Loucy (cell line): Measurements from ENCODE around the gene PKHD1.

ENCODE experiments used
- H2AFZ ChIP-seq: fragments of 200-600 bp; sonication (generic); 2 replicates; pipeline ENCODE4 v1.6.0; 2016; ENCODE audit warnings: antibody characterized with exemption, mild to moderate bottlenecking, low read length, moderate library complexity
- H3F3A ChIP-seq: fragments of 200-600 bp; 2 replicates; pipeline ENCODE4 v1.6.0; 2016; ENCODE audit warnings: antibody characterized with exemption, low read depth, mild to moderate bottlenecking
- H3K27me3 ChIP-seq: fragments of 200-600 bp; sonication (generic); 2 replicates; pipeline ENCODE4 v1.6.1; 2014; ENCODE audit warnings: low read length, mild to moderate bottlenecking; ENCODE audit not compliant: insufficient read depth, poor library complexity, severe bottlenecking
- H3K36me3 ChIP-seq: fragments of 200-600 bp; sonication (generic); 2 replicates; pipeline ENCODE4 v1.6.1; 2016; ENCODE audit warnings: low read length; ENCODE audit not compliant: insufficient read depth
- H3K4me1 ChIP-seq: fragments of 200-600 bp; sonication (generic); 2 replicates; pipeline ENCODE4 v1.5.1; 2014; ENCODE audit warnings: low read length, mild to moderate bottlenecking; ENCODE audit not compliant: insufficient read depth, poor library complexity, severe bottlenecking
- H3K4me2 ChIP-seq: fragments of 200-600 bp; sonication (generic); 2 replicates; pipeline ENCODE4 v1.6.0; 2014; ENCODE audit warnings: antibody characterized with exemption, low read length, low read depth, mild to moderate bottlenecking; ENCODE audit not compliant: poor library complexity, severe bottlenecking
- H3K4me3 ChIP-seq: fragments of 200-600 bp; sonication (generic); 2 replicates; pipeline ENCODE4 v1.5.1; 2014; ENCODE audit warnings: low read length, mild to moderate bottlenecking, mixed read lengths; ENCODE audit not compliant: poor library complexity, severe bottlenecking
- H3K79me2 ChIP-seq: fragments of 200-600 bp; sonication (generic); 2 replicates; pipeline ENCODE4 v1.6.1; 2014; ENCODE audit warnings: low read length; ENCODE audit not compliant: insufficient read depth
- H3K9ac ChIP-seq: fragments of 200-600 bp; sonication (generic); 2 replicates; pipeline ENCODE4 v1.6.0; 2014; ENCODE audit warnings: mild to moderate bottlenecking, low read depth, low read length, moderate library complexity; ENCODE audit not compliant: poor library complexity, severe bottlenecking
- H3K9me2 ChIP-seq: fragments of 200-600 bp; sonication (generic); replicated peaks from 2 replicates; pipeline ENCODE4 v1.6.1; 2016; ENCODE audit warnings: low read depth, low read length, mixed read lengths
- H3K9me3 ChIP-seq: fragments of 200-600 bp; sonication (generic); 2 replicates; pipeline ENCODE4 v1.6.1; 2014; ENCODE audit warnings: mild to moderate bottlenecking, antibody characterized with exemption, low read length, low read depth; ENCODE audit not compliant: insufficient read depth
- H4K20me1 ChIP-seq: fragments of 200-600 bp; sonication (generic); 2 replicates; pipeline ENCODE4 v1.6.0; 2014; ENCODE audit warnings: antibody characterized with exemption, low read length, mild to moderate bottlenecking; ENCODE audit not compliant: insufficient read depth, poor library complexity, severe bottlenecking
- EZH2phosphoT487 ChIP-seq: fragments of 200-600 bp; IDR thresholded peaks from 2 replicates; pipeline ENCODE4 v1.6.1; 2018; ENCODE audit warnings: antibody characterized with exemption, mild to moderate bottlenecking, moderate library complexity, borderline replicate concordance
- TF ChIP-seq, protein P1 (sequence below): fragments of 200-600 bp; sonication (generic); conservative IDR thresholded peaks from 2 replicates; pipeline ENCODE4 v1.5.1; 2014; ENCODE audit warnings: mild to moderate bottlenecking, antibody characterized with exemption, low read length

Gene PKHD1

DNA sequence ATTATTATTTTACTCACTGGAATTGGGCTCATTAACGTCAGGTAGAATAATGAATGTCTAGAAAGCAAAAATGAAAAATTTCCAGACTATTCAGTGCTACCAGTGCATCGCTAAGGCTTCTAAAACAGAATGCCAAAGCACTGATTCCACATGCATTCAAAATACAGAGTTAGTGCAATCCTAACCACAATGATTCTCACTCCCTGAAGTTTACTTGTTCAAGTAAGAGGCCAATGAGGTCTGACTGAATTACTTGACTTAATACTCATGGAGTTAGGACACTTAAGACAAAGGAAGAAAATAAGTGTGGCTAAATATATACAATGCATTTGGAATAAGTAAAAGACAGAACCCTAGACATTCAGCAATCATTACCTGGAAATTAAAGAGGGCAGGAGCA, 220.5 kb downstream of the PKHD1 start:
- H4K20me1 ChIP-seq = no peaks in the 10 kb centered on the region
- H3K9me3 ChIP-seq = no peaks in the 10 kb centered on the region
- H3K9ac ChIP-seq = no peak overlapping the region
- no peaks in the 10 kb centered on the region for H3K36me3 ChIP-seq
- no peaks in the 10 kb centered on the region for H3F3A ChIP-seq
- TF ChIP-seq EZH2phosphoT487 = no peak
- TF ChIP-seq, protein P1, sequence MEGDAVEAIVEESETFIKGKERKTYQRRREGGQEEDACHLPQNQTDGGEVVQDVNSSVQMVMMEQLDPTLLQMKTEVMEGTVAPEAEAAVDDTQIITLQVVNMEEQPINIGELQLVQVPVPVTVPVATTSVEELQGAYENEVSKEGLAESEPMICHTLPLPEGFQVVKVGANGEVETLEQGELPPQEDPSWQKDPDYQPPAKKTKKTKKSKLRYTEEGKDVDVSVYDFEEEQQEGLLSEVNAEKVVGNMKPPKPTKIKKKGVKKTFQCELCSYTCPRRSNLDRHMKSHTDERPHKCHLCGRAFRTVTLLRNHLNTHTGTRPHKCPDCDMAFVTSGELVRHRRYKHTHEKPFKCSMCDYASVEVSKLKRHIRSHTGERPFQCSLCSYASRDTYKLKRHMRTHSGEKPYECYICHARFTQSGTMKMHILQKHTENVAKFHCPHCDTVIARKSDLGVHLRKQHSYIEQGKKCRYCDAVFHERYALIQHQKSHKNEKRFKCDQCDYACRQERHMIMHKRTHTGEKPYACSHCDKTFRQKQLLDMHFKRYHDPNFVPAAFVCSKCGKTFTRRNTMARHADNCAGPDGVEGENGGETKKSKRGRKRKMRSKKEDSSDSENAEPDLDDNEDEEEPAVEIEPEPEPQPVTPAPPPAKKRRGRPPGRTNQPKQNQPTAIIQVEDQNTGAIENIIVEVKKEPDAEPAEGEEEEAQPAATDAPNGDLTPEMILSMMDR = no peak
- no peak overlapping the region for H3K4me2 ChIP-seq
- H3K4me3 ChIP-seq = no peak overlapping the region
- H3K9me2 ChIP-seq = no peaks in the 10 kb centered on the region
- H2AFZ ChIP-seq = no peak overlapping the region
- no peaks in the 10 kb centered on the region for H3K79me2 ChIP-seq
- H3K4me1 ChIP-seq = no peaks in the 10 kb centered on the region
- H3K27me3 ChIP-seq = no peaks in the 10 kb centered on the region

DNA sequence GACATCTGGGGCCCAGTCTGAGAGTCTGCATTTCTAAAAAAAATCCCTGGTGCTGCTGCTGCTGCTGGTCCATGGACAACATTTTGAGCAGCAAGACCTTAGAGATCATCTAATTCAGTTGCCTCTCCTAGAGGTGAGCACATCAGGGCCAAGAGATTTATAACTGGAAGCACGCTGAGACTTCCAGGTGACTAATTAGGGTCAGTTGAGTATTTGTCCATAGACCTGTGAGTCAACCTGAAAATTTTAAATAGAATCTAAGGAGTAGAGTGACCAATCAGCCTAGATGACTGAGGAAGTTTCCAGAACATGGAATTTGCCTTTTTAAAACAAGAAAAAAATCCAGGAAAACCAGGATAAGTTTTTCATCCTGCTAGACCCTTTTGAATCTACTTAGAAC, 221.4 kb downstream of the PKHD1 start:
- no peaks in the 10 kb centered on the region for H3K27me3 ChIP-seq
- H3K9ac ChIP-seq = no peak overlapping the region
- no peaks in the 10 kb centered on the region for H3K4me1 ChIP-seq
- no peaks in the 10 kb centered on the region for H3K9me3 ChIP-seq
- H4K20me1 ChIP-seq = no peaks in the 10 kb centered on the region
- no peak for TF ChIP-seq EZH2phosphoT487
- TF ChIP-seq, protein P1 = no peak
- no peak overlapping the region for H3K4me2 ChIP-seq
- no peaks in the 10 kb centered on the region for H3K36me3 ChIP-seq
- no peaks in the 10 kb centered on the region for H3K79me2 ChIP-seq
- H3K4me3 ChIP-seq = no peak overlapping the region
- H2AFZ ChIP-seq = no peak overlapping the region
- H3F3A ChIP-seq = no peaks in the 10 kb centered on the region
- H3K9me2 ChIP-seq = no peaks in the 10 kb centered on the region

DNA sequence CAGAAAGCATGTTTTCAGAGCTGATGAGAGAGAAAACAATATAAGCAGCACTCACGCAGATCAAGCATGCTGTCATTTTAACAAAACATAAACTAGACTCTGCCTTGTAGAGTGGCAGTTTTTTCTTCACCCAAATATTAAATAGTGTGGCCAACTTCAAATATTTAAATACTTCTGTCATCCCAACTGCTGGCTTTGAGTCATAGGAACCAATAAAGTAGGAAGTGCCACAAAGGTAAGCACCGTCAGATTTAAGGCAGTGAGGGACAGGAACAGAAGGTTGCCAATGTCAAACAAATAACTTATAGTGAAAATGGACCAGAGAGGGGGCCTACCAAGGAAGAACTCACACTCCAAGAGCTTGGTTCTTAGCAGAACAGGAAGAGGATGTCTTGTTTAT, 222.2 kb downstream of the PKHD1 start:
- no peak for TF ChIP-seq EZH2phosphoT487
- TF ChIP-seq, protein P1 = no peak
- no peak overlapping the region for H3K4me2 ChIP-seq
- no peaks in the 10 kb centered on the region for H4K20me1 ChIP-seq
- H3K4me1 ChIP-seq = no peaks in the 10 kb centered on the region
- no peaks in the 10 kb centered on the region for H3K9me3 ChIP-seq
- no peaks in the 10 kb centered on the region for H3K79me2 ChIP-seq
- no peaks in the 10 kb centered on the region for H3K36me3 ChIP-seq
- no peak overlapping the region for H3K4me3 ChIP-seq
- no peaks in the 10 kb centered on the region for H3K27me3 ChIP-seq
- no peaks in the 10 kb centered on the region for H3K9me2 ChIP-seq
- H3K9ac ChIP-seq = no peak overlapping the region
- no peaks in the 10 kb centered on the region for H3F3A ChIP-seq
- H2AFZ ChIP-seq = no peak overlapping the region
